KOPT-K1 (cell line): ENCODE data around the gene AJAP1.
"Not testable (repeated sequence)": the region's sequence is repeated elsewhere in the genome, so short reads cannot be mapped to it uniquely, and the experiment has no call there.

ENCODE experiments used
- H3K27ac ChIP-seq: fragments of 200-600 bp; sonication (generic); 2 replicates; pipeline ENCODE4 v1.5.1; 2016; ENCODE audit warnings: antibody characterized with exemption, mild to moderate bottlenecking, low read depth, low read length; ENCODE audit not compliant: poor library complexity, severe bottlenecking
- H3K36me3 ChIP-seq: fragments of 200-600 bp; sonication (generic); 2 replicates; pipeline ENCODE4 v1.5.1; 2017; ENCODE audit warnings: antibody characterized with exemption, mild to moderate bottlenecking, low read length, moderate library complexity; ENCODE audit not compliant: insufficient read depth
- H3K9me3 ChIP-seq: fragments of 200-600 bp; sonication (generic); 2 replicates; pipeline ENCODE4 v1.5.1; 2017; ENCODE audit warnings: antibody characterized with exemption, low read length, mild to moderate bottlenecking; ENCODE audit not compliant: insufficient read depth, poor library complexity, severe bottlenecking

Gene AJAP1, protein sequence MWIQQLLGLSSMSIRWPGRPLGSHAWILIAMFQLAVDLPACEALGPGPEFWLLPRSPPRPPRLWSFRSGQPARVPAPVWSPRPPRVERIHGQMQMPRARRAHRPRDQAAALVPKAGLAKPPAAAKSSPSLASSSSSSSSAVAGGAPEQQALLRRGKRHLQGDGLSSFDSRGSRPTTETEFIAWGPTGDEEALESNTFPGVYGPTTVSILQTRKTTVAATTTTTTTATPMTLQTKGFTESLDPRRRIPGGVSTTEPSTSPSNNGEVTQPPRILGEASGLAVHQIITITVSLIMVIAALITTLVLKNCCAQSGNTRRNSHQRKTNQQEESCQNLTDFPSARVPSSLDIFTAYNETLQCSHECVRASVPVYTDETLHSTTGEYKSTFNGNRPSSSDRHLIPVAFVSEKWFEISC

DNA sequence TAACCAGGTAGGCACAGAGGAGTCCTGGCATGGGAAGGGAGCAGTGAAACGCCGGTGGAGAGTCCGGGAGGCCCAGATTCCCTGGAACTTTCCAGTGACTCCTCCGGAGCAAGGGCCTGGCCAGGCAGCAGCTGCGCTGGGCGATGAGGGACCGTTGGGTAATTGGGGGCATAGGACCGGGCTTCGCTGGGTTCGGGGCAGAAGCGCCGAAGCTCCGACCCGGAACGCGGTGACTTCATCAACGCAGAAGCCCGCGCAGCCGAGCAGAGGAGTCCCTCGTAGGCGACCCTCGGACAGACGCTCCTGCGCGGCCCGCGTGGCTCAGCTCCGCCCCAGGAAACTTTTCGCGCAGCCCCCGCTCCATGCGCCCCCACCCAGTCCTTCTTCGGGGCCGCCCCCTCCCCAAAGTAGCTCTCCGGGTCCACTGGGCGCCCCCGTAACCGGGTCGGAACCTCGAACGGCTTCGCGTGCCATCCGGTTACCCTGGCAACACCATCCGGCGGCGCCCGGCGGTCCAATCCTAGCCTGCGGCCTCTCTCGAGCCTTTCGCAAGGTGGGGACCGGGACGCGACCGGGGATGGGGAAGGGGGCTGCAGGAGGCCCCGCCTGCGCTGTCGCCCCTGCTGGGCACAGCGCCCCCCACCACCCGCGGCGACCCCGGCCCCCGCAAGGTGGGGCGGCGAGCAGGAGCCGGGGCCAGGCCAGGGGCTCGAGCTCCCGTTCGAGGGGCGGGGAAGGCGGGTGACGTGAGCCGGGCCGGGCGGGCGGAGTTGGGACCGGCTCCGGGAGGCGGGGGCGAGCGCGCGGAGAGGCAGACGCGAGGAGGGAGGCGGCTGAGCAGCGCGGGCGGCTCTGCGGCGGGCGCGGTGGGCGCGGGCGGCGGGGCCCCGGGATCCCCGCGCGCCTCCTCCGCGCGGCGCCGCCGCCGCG, at the start of gene AJAP1:
AJAP1 (plus strand) TSS at position 814 of the 930 bp plus-strand sequence. CDS start 817 bp downstream, outside the sequence.
- Histone ChIP-seq H3K27ac (no peak within 1 kb of the TSS), H3K9me3 (no peaks in the 10 kb centered on the region), H3K36me3 (no peaks in the 10 kb centered on the region)

DNA sequence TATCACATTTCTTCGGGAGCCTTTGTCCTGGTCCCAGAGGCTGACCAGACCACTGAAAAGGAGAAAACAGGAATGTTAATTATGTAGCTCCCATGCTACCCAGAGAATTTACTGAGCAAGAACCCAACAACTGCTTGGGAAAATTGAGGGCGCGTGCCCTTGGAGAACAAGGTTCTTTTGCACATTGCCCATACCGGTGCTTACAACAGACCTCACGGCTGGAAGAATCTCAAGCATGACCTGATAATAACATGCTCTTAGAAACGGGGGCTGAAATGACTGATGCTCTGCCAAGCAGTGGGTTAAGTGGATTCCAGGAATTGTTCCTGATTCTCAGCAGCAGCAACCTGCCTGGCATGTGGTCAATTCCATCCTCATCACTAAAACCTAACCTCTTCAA, 49.3 kb upstream of the AJAP1 start:
- Histone ChIP-seq H3K36me3 (no peaks in the 10 kb centered on the region), H3K27ac (no peak overlapping the region), H3K9me3 (peaks cover 20% of the 10 kb centered on the region)

DNA sequence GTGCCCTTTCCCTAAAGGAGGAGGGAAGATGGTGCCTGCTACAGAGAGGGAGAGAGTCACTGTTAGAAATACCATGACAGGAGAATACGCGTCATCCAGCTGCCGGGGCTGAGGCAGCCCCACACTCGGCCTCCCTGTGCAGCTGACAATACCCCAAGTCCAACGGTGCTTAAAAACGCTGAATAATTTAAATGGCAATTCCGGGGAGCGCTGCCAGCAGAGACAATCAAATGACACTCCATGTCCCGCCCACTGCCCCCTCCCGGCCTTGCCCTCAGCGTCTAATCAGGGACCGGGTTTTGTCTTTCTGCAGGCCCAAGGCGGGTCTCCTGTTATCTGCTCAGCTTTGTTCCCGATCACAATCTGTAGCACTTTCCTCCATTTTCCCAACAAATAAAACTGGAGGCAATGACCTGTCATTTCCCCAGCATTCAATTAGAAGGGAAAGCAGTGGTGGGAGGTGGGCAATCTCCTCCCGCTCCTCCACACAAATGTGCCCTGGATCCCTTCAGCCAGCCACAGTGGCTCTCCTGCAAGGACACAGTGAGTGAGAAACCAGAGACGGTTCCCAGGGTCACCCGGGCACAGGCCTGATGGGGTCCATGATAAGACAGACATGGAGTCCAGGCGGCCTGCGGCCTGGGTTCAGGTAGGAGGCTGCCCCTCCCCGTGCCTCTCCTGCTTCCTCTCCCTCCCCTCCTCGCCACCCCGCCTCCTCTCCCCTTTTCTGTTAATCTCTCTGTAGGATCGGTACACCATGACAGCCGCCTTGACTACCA, 42.7 kb upstream of the AJAP1 start:
- Histone ChIP-seq H3K36me3 (no peaks in the 10 kb centered on the region), H3K9me3 (peaks cover 26% of the 10 kb centered on the region), H3K27ac (no peak overlapping the region)

DNA sequence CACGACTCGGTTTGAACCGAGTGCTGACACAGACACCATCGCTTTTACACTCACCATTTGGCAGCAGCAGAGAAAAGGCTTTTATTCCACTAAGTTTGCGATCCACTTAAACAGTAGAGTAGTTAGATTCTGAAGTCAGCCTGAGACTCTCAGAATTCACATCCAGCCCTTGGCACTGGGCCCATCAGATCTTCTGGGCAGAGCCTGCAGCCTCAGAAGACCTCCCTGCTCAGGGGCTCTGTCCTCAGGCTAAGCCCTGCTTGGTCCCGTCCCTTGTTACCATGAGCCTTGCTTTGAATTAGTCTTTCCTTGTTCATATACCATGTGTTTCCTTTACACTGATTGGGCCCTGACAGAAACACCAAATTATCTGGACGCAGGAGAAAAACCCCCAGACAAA, 41.4 kb upstream of the AJAP1 start:
- Histone ChIP-seq H3K9me3 (peaks cover 20% of the 10 kb centered on the region), H3K36me3 (no peaks in the 10 kb centered on the region), H3K27ac (no peak overlapping the region)

DNA sequence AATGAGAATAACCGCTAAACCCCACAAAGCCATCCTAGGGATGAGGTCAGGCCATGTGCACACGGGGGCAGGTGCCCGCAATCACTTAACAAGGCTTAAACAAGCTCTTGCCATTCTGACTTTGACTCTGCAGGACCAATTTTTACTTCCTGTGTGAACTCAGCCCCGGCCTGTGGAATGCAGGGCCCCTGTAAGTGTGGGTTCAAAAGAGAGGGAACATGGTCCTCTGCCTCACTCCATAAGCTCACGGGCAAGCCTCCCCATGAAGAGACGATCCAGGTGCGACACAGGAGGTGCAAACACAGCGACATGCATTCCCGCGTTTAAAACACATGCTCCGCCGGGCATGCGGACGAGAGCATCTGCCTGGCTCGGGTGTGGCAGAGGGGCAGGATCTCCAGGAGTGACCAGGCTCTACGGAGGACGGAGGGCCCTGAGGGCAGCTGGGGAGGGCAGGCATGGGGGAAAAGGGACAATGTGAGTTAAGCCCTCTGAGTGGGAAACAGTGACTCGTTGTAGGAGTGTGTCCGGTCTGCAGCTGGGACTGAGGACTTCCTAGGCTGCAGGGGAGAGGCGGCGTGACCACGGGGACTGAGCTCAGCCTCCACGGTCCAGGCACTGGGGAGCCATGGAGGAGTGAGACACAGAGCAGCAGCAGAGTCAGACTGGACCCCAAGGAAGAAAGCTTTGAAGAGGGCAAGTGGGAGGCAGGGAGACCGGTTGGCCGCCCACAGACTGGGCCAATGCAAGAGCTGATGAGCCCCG, 40.6 kb upstream of the AJAP1 start:
- Histone ChIP-seq H3K9me3 (peaks cover 18% of the 10 kb centered on the region), H3K27ac (no peak overlapping the region), H3K36me3 (no peaks in the 10 kb centered on the region)

DNA sequence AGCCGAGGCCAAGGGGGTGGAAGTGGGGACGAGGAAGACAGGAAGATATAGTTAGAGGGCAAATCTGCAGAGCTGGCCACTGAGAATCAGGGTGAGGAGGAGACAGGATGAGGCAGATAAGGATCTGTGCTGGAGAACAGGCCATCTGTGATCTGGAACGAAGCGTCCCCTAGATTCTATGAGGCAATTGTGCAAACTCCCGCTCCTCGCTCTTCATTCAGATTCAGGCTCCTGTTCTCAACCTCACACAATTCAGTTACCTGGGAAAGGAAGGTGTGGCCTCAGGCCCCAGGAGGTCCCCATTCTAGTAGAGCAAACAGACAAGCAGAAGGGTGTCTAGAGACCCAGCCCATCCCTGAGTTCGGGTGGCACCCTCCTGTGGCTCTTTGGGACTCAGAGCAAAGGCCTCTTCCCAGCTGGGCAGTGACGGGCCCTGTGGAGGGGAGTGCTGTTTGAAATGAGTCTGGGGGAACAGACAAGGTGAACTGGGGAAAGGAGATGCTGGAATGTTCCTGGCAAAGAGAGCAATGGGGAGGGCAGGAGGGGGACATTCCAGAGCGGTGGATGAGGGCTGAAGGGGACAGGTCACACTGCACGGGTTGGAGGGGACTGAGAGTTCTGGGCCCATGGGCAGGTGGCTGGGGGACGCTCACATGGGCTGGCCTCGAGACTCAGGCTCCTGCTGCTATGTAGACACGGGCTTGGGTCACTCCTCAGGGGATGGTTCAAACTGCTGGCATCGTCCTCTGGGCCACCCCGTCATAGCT, 39.9 kb upstream of the AJAP1 start:
- H3K36me3 ChIP-seq, result no peaks in the 10 kb centered on the region
- H3K9me3 ChIP-seq, result peaks cover 12% of the 10 kb centered on the region
- H3K27ac ChIP-seq, result no peak overlapping the region

DNA sequence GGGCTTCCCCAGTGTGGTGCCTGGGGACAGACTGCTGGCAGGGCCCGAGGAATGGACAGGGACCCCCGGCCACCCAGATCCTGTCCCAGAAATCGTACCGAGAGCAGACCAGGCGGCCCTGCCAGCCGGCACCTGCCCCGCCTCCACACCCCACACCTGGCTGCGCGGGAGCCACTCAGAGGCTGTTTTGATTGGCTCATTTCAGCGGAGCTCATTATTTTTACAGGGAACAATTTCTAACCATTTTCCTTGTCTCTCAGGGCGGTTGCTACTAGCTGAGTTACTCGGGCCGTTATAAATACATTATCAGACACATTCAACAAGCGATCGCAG, 39.3 kb upstream of the AJAP1 start:
- Histone ChIP-seq H3K9me3 (peaks cover 7% of the 10 kb centered on the region), H3K27ac (no peak overlapping the region), H3K36me3 (no peaks in the 10 kb centered on the region)

DNA sequence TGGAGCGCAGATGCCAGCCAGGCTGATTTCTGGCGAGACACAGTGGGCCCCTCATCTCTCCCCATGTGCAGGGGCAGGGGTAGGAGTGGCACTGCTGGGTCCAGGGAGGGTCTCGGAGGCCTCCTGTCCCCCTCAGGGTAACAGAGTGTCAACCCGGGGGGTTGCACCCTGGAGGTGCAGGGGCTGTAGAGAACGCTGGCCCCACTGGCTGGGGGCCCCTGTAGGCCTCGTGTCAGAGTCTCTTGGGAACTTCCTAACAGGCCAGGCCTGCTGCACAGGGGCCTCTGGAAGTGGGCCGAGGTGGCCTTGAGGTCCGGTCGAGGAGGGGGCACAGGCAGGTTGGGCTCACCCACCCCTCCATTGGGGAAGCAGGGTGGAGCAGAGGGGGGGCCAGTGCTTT, 38.9 kb upstream of the AJAP1 start:
- Histone ChIP-seq H3K27ac (no peak overlapping the region), H3K36me3 (no peaks in the 10 kb centered on the region), H3K9me3 (peaks cover 3% of the 10 kb centered on the region)

DNA sequence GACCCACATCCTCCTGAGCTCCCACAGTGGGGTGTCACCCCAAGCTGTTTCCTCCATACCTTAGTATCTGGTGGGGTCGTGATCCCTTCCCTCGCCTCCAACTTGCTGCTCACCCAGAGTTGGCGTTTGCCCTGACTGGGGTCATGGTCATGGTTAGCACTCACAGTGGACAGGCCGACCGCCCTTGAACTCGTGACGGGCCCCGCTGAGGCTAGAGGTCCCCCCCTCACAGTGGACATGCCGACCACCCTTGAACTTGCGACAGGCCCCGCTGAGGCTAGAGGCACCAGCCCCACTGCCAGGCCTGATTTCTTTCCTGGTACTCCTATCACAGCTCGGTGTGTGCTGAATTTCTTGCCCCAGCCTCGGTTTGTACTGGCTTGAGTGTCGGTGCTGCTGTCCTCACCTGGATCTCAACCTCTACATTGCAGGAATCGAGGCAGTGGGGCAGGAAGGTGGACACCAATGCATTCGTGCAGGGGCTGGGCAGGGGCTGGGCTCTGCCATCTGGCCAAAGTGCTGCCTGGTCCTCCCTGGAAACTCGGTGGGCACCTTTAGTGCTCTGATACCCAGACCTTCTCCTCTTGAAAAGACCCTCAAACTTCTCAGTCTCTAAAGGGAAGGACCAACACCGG, 37.5 kb upstream of the AJAP1 start:
- no peaks in the 10 kb centered on the region for H3K9me3 ChIP-seq

DNA sequence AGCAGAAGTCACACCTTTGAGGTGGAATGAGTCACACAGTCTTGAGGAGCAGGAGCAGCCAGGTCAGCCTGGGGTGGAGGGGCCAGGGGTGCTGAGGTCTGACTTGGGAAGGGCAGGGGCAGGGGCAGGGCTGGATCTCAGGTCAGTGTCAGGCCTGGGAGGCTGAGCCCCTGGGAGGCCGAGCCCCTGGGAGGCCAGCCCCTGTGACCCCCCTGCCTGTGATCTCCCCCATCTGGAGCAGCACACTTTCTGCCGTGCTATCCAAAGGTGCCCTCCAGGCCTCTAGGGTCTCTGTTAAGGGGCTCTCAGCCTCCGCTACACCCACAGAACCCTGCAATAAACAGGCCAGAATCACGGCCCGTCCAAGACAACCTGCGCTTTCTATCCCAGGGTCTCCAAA, 36.9 kb upstream of the AJAP1 start:
- no peaks in the 10 kb centered on the region for H3K9me3 ChIP-seq
- H3K27ac ChIP-seq, result no peak overlapping the region
- no peaks in the 10 kb centered on the region for H3K36me3 ChIP-seq

More for the DNA sequence above, 37.5 kb upstream of the AJAP1 start:
- Histone ChIP-seq H3K27ac (no peak overlapping the region), H3K36me3 (no peaks in the 10 kb centered on the region)

DNA sequence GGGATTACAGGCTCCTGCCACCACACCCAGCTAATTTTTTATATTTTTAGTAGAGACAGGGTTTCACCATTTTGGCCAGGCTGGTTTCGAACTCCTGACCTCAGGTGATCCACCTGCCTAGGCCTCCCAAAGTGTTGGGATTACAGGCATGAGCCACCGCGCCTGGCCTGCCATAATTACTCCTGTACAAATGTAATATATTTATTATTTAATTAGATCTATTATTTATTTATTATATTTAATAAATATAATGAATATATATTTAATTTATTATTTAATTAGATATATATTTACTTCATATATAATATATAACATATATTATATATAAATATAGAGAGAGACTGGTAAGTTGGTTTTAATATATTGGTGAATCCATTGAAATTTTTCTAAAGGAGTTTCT, 35.6 kb upstream of the AJAP1 start:
- not testable (repeated sequence) for H3K27ac ChIP-seq, H3K36me3 ChIP-seq, H3K9me3 ChIP-seq

DNA sequence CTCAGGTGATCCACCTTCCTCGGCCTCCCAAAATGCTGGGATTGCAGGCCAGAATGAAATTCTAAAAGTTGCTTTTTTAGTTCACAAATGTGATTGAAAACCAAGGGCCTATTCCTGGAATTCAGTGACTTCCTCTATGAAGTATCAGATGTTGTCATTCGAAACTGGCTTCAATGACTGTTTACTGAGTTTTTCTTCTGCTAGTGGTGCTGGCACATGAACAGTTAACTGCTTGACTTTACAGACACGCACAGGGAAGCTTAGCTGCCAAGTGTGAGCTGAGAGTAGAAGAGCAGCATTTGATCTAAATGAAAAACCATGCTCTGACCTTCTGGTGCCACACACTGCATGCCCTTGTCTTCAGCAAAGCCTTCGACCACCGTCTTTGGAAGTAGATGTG, 32.8 kb upstream of the AJAP1 start:
- H3K27ac ChIP-seq, result no peak overlapping the region
- H3K9me3 ChIP-seq, result no peaks in the 10 kb centered on the region
- no peaks in the 10 kb centered on the region for H3K36me3 ChIP-seq

DNA sequence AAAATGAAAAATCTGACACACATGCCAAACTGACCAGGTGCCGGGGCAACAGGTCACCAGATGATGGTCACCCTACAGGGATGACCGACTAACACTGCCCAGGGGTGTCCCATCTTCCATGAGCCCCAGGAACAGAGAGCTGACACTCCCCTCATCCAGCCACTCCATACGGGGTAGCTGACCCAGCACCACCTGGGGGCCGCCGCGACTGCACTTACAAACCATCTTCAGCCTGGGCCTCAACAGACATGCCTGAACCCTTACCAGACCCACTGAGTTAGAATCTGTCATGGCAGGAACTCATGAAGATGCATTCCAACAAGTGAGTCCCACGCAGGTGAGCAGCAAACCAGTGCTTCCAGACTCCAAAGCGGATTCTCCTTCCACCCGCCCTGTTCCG, 31.6 kb upstream of the AJAP1 start:
- Histone ChIP-seq H3K36me3 (no peaks in the 10 kb centered on the region), H3K27ac (no peak overlapping the region)

More for the DNA sequence above, 31.6 kb upstream of the AJAP1 start:
- no peaks in the 10 kb centered on the region for H3K9me3 ChIP-seq
